Measurements from ENCODE around the gene LRRC18. TPM values are rescaled to one million over a fixed set of nuclear protein-coding genes. Genes with fewer than 3 reads are reported as not detected.
A peak's percentile ranks its signal among the peaks of the same experiment; 100 is the strongest.

The LRRC18 gene
- total RNA-seq, 1 experiment from 2014 or later, result not detected

DNA sequence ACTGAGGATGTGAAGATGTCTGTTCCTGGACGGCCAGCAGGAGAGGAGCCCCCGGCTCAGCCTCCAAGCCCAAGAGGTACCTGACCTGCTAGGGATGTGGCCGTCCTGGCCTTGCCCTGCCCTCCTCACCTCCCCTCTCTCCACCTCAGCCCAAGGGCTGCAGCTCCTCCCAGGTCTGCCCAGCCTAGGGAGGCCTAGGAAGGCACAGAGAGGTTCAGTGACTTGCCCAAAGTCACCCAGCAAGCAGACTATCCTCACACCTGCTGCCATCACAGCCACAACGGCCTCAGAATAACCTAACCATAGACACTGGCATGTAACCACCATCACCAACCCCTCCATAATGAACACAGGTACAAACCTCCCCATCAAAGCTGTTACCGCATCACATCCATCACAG, 38.7 kb upstream of the LRRC18 start:
- DNase-seq, result no peak
- Histone ChIP-seq H3K27ac (ENCODE audit: low read length) (no peak overlapping the region), H3K27me3 (ENCODE audit: low read length) (peaks cover 18% of the 10 kb centered on the region), H3K4me1 (ENCODE audit: insufficient read depth, low read length) (no peaks in the 10 kb centered on the region), H3K9me2 (replicated peaks; ENCODE audit: low read length) (no peaks in the 10 kb centered on the region), H3K4me2 (ENCODE audit: low read length) (no peak overlapping the region), H3K9me3 (ENCODE audit: low read length) (no peaks in the 10 kb centered on the region), H3K4me3 (ENCODE audit: low read length) (no peak overlapping the region), H3K9ac (ENCODE audit: low read length) (no peak overlapping the region), H3K36me3 (ENCODE audit: low read depth, low read length) (no peaks in the 10 kb centered on the region), H4K20me1 (ENCODE audit: low read length) (no peaks in the 10 kb centered on the region), H2AFZ (ENCODE audit: low read length) (no peak overlapping the region), H3F3A (ENCODE audit: low read length, unreplicated experiment) (no peaks in the 10 kb centered on the region), H3K79me2 (ENCODE audit: low read length) (no peaks in the 10 kb centered on the region)
- intact Hi-C loops (cut with micrococcal nuclease), result no loop called here
- ChIA-PET POLR2A (ENCODE audit: unreplicated experiment) (no interaction called here), CTCF (no interaction called here)
- TF ChIP-seq EZH2 (IDR thresholded peaks at IDR 0.05; ENCODE audit: low read length, unreplicated experiment) (no peak), EZH2phosphoT487 (IDR thresholded peaks at IDR 0.05; ENCODE audit: borderline replicate concordance, low read length) (no peak)
- TF ChIP-seq, protein P1, sequence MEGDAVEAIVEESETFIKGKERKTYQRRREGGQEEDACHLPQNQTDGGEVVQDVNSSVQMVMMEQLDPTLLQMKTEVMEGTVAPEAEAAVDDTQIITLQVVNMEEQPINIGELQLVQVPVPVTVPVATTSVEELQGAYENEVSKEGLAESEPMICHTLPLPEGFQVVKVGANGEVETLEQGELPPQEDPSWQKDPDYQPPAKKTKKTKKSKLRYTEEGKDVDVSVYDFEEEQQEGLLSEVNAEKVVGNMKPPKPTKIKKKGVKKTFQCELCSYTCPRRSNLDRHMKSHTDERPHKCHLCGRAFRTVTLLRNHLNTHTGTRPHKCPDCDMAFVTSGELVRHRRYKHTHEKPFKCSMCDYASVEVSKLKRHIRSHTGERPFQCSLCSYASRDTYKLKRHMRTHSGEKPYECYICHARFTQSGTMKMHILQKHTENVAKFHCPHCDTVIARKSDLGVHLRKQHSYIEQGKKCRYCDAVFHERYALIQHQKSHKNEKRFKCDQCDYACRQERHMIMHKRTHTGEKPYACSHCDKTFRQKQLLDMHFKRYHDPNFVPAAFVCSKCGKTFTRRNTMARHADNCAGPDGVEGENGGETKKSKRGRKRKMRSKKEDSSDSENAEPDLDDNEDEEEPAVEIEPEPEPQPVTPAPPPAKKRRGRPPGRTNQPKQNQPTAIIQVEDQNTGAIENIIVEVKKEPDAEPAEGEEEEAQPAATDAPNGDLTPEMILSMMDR (conservative IDR thresholded peaks at IDR 0.05; ENCODE audit: low read depth, low read length), result no peak
- no TSS peak for BruUV-seq (replicated peaks)
- no peak for ATAC-seq

DNA sequence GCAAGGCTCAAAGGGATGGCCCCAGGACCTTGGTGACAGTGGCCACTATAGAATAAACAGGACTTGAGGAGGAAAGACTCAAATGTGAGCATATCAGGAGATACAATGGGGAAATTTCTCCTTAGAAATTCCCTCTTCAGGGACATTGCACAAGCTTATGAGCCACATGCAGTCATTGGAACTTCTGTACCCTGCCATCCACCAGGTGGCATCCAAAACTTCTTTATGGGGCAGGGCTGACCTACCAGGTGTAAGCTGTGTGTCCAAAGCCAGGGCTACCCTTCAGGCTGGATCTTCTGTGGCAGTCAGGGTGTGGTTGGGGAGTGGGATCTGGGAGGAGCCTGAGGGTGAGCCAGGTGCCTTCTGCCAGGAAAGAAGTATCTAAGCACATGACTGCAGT, 36.6 kb upstream of the LRRC18 start:
- Histone ChIP-seq H3K9ac (ENCODE audit: low read length) (no peak overlapping the region), H3F3A (ENCODE audit: low read length, unreplicated experiment) (no peaks in the 10 kb centered on the region), H3K27ac (ENCODE audit: low read length) (no peak overlapping the region), H2AFZ (ENCODE audit: low read length) (no peak overlapping the region), H3K4me2 (ENCODE audit: low read length) (no peak overlapping the region), H4K20me1 (ENCODE audit: low read length) (no peaks in the 10 kb centered on the region), H3K79me2 (ENCODE audit: low read length) (no peaks in the 10 kb centered on the region), H3K36me3 (ENCODE audit: low read depth, low read length) (no peaks in the 10 kb centered on the region), H3K9me3 (ENCODE audit: low read length) (no peaks in the 10 kb centered on the region), H3K27me3 (ENCODE audit: low read length) (peaks cover 17% of the 10 kb centered on the region), H3K4me3 (ENCODE audit: low read length) (no peak overlapping the region), H3K9me2 (replicated peaks; ENCODE audit: low read length) (no peaks in the 10 kb centered on the region), H3K4me1 (ENCODE audit: insufficient read depth, low read length) (no peaks in the 10 kb centered on the region)
- intact Hi-C loops (cut with micrococcal nuclease), result loop anchor here (2.0 kb wide), 1 partner anchor 71 kb away; no protein-coding TSS in a partner anchor
- DNase-seq (peak; percentile 73), ATAC-seq (peak; percentile 67; the same call in 1 of the 2 replicates)
- no TSS peak for BruUV-seq (replicated peaks)
- TF ChIP-seq, protein P1 (conservative IDR thresholded peaks at IDR 0.05; ENCODE audit: low read depth, low read length), result peak; percentile 80
- TF ChIP-seq EZH2 (IDR thresholded peaks at IDR 0.05; ENCODE audit: low read length, unreplicated experiment), result no peak
- TF ChIP-seq EZH2phosphoT487 (IDR thresholded peaks at IDR 0.05; ENCODE audit: borderline replicate concordance, low read length), result no peak
- CTCF ChIA-PET, result interaction anchor here (1.1 kb wide), 2 partner anchors 185 to 188 kb away, joined by 6 read pairs; no protein-coding TSS in a partner anchor
- POLR2A ChIA-PET (ENCODE audit: unreplicated experiment), result no interaction called here

DNA sequence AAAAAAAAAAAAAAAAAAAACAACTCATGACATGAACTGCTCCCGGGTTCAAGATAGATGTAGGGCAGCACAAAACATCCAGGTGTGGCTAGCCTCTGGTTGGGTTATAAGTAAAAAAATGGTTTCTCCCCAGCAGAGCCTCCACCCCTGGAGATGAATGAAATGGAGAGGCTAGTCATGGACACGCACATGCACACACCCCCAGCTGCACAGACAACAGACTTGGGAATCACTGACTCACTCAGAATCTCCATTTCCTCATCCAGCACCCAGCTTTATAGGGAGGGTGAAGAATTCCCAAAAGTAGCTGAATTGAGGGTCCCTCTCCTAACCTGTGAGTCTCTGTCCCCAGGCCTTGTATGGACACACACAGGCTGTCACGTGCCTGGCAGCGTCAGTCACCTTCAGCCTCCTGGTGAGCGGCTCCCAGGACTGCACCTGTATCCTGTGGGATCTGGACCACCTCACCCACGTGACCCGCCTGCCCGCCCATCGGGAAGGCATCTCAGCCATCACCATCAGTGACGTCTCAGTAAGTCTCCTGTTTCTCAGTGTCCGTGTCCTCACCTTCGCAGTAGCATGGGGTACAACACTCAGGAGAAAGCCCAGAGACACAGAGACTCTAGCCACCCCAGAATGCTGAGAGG, 35.0 kb upstream of the LRRC18 start:
- H3K27me3 ChIP-seq (ENCODE audit: low read length), result peaks cover 9% of the 10 kb centered on the region
- no peaks in the 10 kb centered on the region for H4K20me1 ChIP-seq (ENCODE audit: low read length)
- ATAC-seq (no peak), DNase-seq (no peak)
- no TSS peak for BruUV-seq (replicated peaks)
- no peak overlapping the region for H3K9ac ChIP-seq (ENCODE audit: low read length)
- no peaks in the 10 kb centered on the region for H3K79me2 ChIP-seq (ENCODE audit: low read length)
- ChIA-PET POLR2A (ENCODE audit: unreplicated experiment) (no interaction called here), CTCF (no interaction called here)
- no peaks in the 10 kb centered on the region for H3K4me1 ChIP-seq (ENCODE audit: insufficient read depth, low read length)
- H3K36me3 ChIP-seq (ENCODE audit: low read depth, low read length), result no peaks in the 10 kb centered on the region
- no peak overlapping the region for H2AFZ ChIP-seq (ENCODE audit: low read length)
- intact Hi-C loops (cut with micrococcal nuclease), result no loop called here
- H3K9me2 ChIP-seq (replicated peaks; ENCODE audit: low read length), result no peaks in the 10 kb centered on the region
- H3K4me2 ChIP-seq (ENCODE audit: low read length), result no peak overlapping the region
- TF ChIP-seq EZH2phosphoT487 (IDR thresholded peaks at IDR 0.05; ENCODE audit: borderline replicate concordance, low read length) (no peak), EZH2 (IDR thresholded peaks at IDR 0.05; ENCODE audit: low read length, unreplicated experiment) (no peak)
- TF ChIP-seq, protein P1 (conservative IDR thresholded peaks at IDR 0.05; ENCODE audit: low read depth, low read length), result no peak
- H3K9me3 ChIP-seq (ENCODE audit: low read length), result no peaks in the 10 kb centered on the region
- no peak overlapping the region for H3K27ac ChIP-seq (ENCODE audit: low read length)
- H3F3A ChIP-seq (ENCODE audit: low read length, unreplicated experiment), result no peaks in the 10 kb centered on the region
- no peak overlapping the region for H3K4me3 ChIP-seq (ENCODE audit: low read length)
